ENCODE results near the gene PTPN2. TPM values are rescaled to one million over a fixed set of nuclear protein-coding genes. Genes with fewer than 3 reads are reported as not detected.

Gene PTPN2
- polyA plus RNA-seq, 1 experiment: 25.9 TPM

DNA sequence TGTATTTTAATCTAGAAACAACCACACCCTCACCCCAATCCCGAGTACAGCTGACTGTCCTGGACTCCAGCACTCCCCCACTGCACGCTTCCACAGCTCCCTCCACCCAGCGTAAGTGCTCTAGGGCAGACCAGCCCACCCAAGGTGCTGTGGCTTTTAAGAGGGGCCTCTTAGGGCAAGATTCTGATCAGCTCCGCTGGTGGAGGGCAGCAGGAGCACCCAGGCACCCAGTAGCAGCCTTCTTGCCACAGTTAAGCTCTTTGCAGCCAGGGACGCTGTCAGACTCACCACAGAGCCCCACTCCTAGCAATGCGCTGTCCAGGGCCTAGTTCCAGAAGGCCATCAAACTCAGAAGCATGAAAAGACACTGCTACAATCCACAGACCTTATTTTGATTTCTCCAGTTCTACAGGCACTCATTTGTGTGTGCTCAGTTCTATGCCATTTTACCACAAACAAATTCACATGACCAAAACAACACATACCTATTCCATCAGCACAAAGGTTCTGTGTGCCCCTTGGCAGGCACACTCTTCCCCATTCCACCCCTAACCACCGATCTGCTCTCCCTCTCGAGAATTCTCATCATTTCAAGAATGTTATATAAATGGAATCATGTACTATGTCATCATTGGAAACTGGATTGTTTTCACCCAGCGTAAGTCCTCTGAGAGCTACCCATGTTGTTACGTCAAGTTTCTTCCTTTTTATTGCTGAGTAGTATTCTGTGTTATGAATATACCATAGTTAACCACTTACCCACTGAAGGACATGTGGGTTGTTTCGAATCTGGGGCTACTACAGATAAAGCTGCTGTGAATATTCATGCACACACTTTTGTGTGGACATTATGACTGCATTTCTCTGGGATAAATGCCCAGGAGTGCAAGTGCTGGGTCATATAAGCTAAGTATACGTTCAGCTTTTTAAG, 40.4 kb downstream of the PTPN2 start:
- no peaks in the 10 kb centered on the region for H3K27me3 ChIP-seq (ENCODE audit: control insufficient read depth, insufficient read depth, low read length)
- H3K4me3 ChIP-seq (ENCODE audit: low read depth, low read length): no peak overlapping the region
- TF ChIP-seq CTCF (IDR thresholded peaks at IDR 0.05; ENCODE audit: low read depth, low read length): no peak
- no peaks in the 10 kb centered on the region for H3K9me3 ChIP-seq (ENCODE audit: control insufficient read depth, insufficient read depth, low read length)
- H3K27ac ChIP-seq (ENCODE audit: low read depth, low read length): no peak overlapping the region
- no peak for DNase-seq (ENCODE audit: low read depth, low spot score)
- POLR2A ChIA-PET: no interaction called here
- CTCF ChIA-PET: no interaction called here

- DNase-seq (ENCODE audit: low read depth, low spot score): no peak
- CTCF ChIA-PET: no interaction called here
- Histone ChIP-seq H3K27ac (ENCODE audit: low read depth, low read length) (no peak overlapping the region), H3K4me3 (ENCODE audit: low read depth, low read length) (no peak overlapping the region), H3K9me3 (ENCODE audit: control insufficient read depth, insufficient read depth, low read length) (no peaks in the 10 kb centered on the region), H3K27me3 (ENCODE audit: control insufficient read depth, insufficient read depth, low read length) (no peaks in the 10 kb centered on the region)
- no peak for TF ChIP-seq CTCF (IDR thresholded peaks at IDR 0.05; ENCODE audit: low read depth, low read length)
- POLR2A ChIA-PET: no interaction called here
Observed at GRCh38 chr18:12842459-12843380, 41.3 kb downstream of the PTPN2 start.

DNA sequence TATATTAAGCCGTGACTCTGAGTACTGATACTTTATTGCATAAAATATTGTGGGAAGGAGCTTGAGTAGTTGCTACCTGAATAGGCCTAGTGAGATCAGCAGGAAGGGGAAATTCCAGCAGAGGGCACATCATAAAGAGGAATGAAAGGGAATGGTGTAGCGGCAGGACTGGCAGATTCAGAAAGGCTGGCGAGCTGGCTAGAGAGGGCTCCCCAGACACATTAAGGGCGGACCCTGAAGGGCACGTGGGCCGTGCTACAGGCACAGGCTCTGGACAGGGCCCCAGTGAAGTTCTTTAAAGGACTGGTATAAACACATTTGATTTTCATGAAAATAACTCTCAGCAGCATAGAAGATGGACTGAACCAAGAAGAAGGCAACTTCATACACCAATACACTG, 43.0 kb downstream of the PTPN2 start:
- H3K4me3 ChIP-seq (ENCODE audit: low read depth, low read length): no peak overlapping the region
- CTCF ChIA-PET: no interaction called here
- no peak for TF ChIP-seq CTCF (IDR thresholded peaks at IDR 0.05; ENCODE audit: low read depth, low read length)
- DNase-seq (ENCODE audit: low read depth, low spot score): no peak
- H3K27me3 ChIP-seq (ENCODE audit: control insufficient read depth, insufficient read depth, low read length): no peaks in the 10 kb centered on the region
- no peaks in the 10 kb centered on the region for H3K9me3 ChIP-seq (ENCODE audit: control insufficient read depth, insufficient read depth, low read length)
- POLR2A ChIA-PET: no interaction called here
- no peak overlapping the region for H3K27ac ChIP-seq (ENCODE audit: low read depth, low read length)

- POLR2A ChIA-PET: interaction anchor here (0.6 kb wide), 1 partner anchor 43 kb away, joined by 6 read pairs; the partner anchor contains the start of gene PTPN2
- TF ChIP-seq CTCF (IDR thresholded peaks at IDR 0.05; ENCODE audit: low read depth, low read length): no peak
- H3K4me3 ChIP-seq (ENCODE audit: low read depth, low read length): no peak overlapping the region
- H3K27ac ChIP-seq (ENCODE audit: low read depth, low read length): no peak overlapping the region
- DNase-seq (ENCODE audit: low read depth, low spot score): no peak
- CTCF ChIA-PET: interaction anchor here (1.1 kb wide), 1 partner anchor 41 kb away, joined by 3 read pairs; no protein-coding TSS in a partner anchor
- no peaks in the 10 kb centered on the region for H3K9me3 ChIP-seq (ENCODE audit: control insufficient read depth, insufficient read depth, low read length)
- H3K27me3 ChIP-seq (ENCODE audit: control insufficient read depth, insufficient read depth, low read length): no peaks in the 10 kb centered on the region
Observed at GRCh38 chr18:12840382-12840781, 43.7 kb downstream of the PTPN2 start.
